Stimulated activated CD4-positive, alpha-beta T cell treated with anti-CD3 and anti-CD28 coated beads, Interleukin-4, amount 100 ng/mL, for 4 hours (primary cell): Measurements from ENCODE around the gene SCIN.
"Not testable (repeated sequence)": the region's sequence is repeated elsewhere in the genome, so short reads cannot be mapped to it uniquely, and the experiment has no call there.

ENCODE experiments used
- DNase-seq, 2 experiments: peaks; one replicate each; pipeline ENCODE4 v3.0.0-alpha.2; 2020

The SCIN gene

GRCh38 chr7:12653110-12653509 is 82.6 kb downstream of the SCIN start:
- no peak for DNase-seq

GRCh38 chr7:12653518-12653917 is 83.0 kb downstream of the SCIN start:
- DNase-seq: no peak

- no peak for DNase-seq
Observed at GRCh38 chr7:12655161-12655560, 84.6 kb downstream of the SCIN start.

- DNase-seq: not testable (repeated sequence)
Observed at GRCh38 chr7:12660423-12660822, 89.9 kb downstream of the SCIN start.

- DNase-seq: not testable (repeated sequence)
Observed at GRCh38 chr7:12660986-12661385, 90.5 kb downstream of the SCIN start.

- no peak for DNase-seq
Observed at GRCh38 chr7:12661581-12661980, 91.1 kb downstream of the SCIN start.

GRCh38 chr7:12670000-12670729 is 99.6 kb downstream of the SCIN start:
- DNase-seq: no peak

GRCh38 chr7:12670743-12671520 is 100.4 kb downstream of the SCIN start:
- DNase-seq: no peak

- not testable (repeated sequence) for DNase-seq
Observed at GRCh38 chr7:12673436-12673835, 102.9 kb downstream of the SCIN start.

GRCh38 chr7:12674053-12674452 is 103.5 kb downstream of the SCIN start:
- no peak for DNase-seq

- no peak for DNase-seq
Observed at GRCh38 chr7:12674861-12675260, 104.3 kb downstream of the SCIN start.

GRCh38 chr7:12683678-12684585 is 113.4 kb downstream of the SCIN start:
- no peak for DNase-seq

- DNase-seq: no peak
Observed at GRCh38 chr7:12684733-12685132, 114.2 kb downstream of the SCIN start.

GRCh38 chr7:12685550-12685949 is 115.0 kb downstream of the SCIN start:
- peak in 1 of 2 experiments; percentile 15 for DNase-seq

- DNase-seq: peak; percentile 89 to 93
Observed at GRCh38 chr7:12686234-12686890, 115.8 kb downstream of the SCIN start.

GRCh38 chr7:12686891-12687717 is 116.6 kb downstream of the SCIN start, which contains the start of gene ARL4A:
Gene ARL4A (plus strand): TSS chr7:12687633. CDS start chr7:12688255, 622 bp downstream.
- peak; percentile 81 to 83 for DNase-seq

- no peak for DNase-seq
Observed at GRCh38 chr7:12687718-12688171, 117.2 kb downstream of the SCIN start.

- DNase-seq: not testable (repeated sequence)
Observed at GRCh38 chr7:12688485-12689170, 118.1 kb downstream of the SCIN start.

GRCh38 chr7:12689451-12689850 is 118.9 kb downstream of the SCIN start:
- DNase-seq: no peak

GRCh38 chr7:12690041-12690878 is 119.7 kb downstream of the SCIN start:
- no peak for DNase-seq
